ENCODE results near the gene RBMS2.

- TF ChIP-seq REST (IDR thresholded peaks at IDR 0.05; ENCODE audit: insufficient read depth in 1 of 2, low read depth in 2 of 2, low read length in 2 of 2) = no peak
- no peak for TF ChIP-seq TAF1 (IDR thresholded peaks at IDR 0.05; ENCODE audit: borderline replicate concordance, insufficient read depth, low read length)
Measured at GRCh38 chr12:56542164-56542563, 20.5 kb downstream of the RBMS2 start.
